Measurements from ENCODE around the gene PCYOX1L.

GRCh38 chr5:149323621-149324205 lies 34.1 kb upstream of the PCYOX1L start:
- TF ChIP-seq POLR2A (IDR thresholded peaks at IDR 0.05; ENCODE audit: low read depth, low read length) (no peak), POLR2AphosphoS5 (IDR thresholded peaks at IDR 0.05; ENCODE audit: low read depth, low read length) (no peak), TAF1 (IDR thresholded peaks at IDR 0.05; ENCODE audit: borderline replicate concordance, low read depth, low read length) (no peak)

Data from GM12892 (cell line).